Activated CD8-positive, alpha-beta T cell treated with anti-CD3 and anti-CD28 coated beads for 36 hours (primary cell): ENCODE measurements around the gene AP2M1. TPM values are rescaled to one million over a fixed set of nuclear protein-coding genes. Genes with fewer than 3 reads are reported as not detected.

ENCODE experiments used
- ATAC-seq: fragments of 200-7000 bp; cut with Tn5 transposase; one replicate; pipeline ENCODE4 v1.10.0; 2021; ENCODE audit warnings: mild to moderate bottlenecking, moderate library complexity
- CTCF ChIA-PET: fragments of 350-600 bp; sonication (Branson Sonifier 250); formaldehyde crosslinking; loops from one replicate; lab custom pipeline; 2021; ENCODE audit warnings: antibody characterized with exemption; lab: Charles Lee
- POLR2A ChIA-PET: fragments of 350-600 bp; sonication (Branson Sonifier 250); formaldehyde crosslinking; loops from one replicate; lab custom pipeline; 2021; ENCODE audit warnings: antibody characterized with exemption; lab: Charles Lee
- DNase-seq: peaks from one replicate; pipeline ENCODE4 v3.0.0-alpha.2; 2020
- H3K27ac Mint-ChIP-seq: one replicate; pipeline ENCODE4 v1.8.0; 2021; ENCODE audit warnings: mild to moderate bottlenecking, mixed read lengths
- H3K27me3 Mint-ChIP-seq: one replicate; pipeline ENCODE4 v1.8.0; 2021; ENCODE audit warnings: mixed read lengths
- H3K36me3 Mint-ChIP-seq: one replicate; pipeline ENCODE4 v1.8.0; 2021; ENCODE audit warnings: low read depth, mixed read lengths
- H3K4me1 Mint-ChIP-seq: one replicate; pipeline ENCODE4 v1.8.0; 2021; ENCODE audit warnings: low read depth, mixed read lengths
- H3K4me3 Mint-ChIP-seq: one replicate; pipeline ENCODE4 v1.8.0; 2021; ENCODE audit warnings: mild to moderate bottlenecking, moderate library complexity, mixed read lengths
- H3K9me3 Mint-ChIP-seq: one replicate; pipeline ENCODE4 v1.8.0; 2021; ENCODE audit warnings: mixed read lengths
- CTCF ChIP-seq: fragments of 200-600 bp; IDR thresholded peaks from one replicate; pipeline ENCODE4 v1.8.0; 2022; ENCODE audit warnings: antibody characterized with exemption, mild to moderate bottlenecking
- intact Hi-C: fragments of 100-400 bp; cut with micrococcal nuclease; formaldehyde crosslinking; loops from one replicate; pipeline ENCODE4 v1.10.0; 2022
- total RNA-seq, 2 experiments: library from RNA; stranded (reverse); gene quantifications; one replicate each; pipeline ENCODE4 v1.2.3, GENCODE V29; 2021

AP2M1 gene
- total RNA-seq, 2 experiments from 2014 or later = 211 to 223 TPM

GRCh38 chr3:184218814-184219213, 44.2 kb downstream of the AP2M1 start:
- Mint-ChIP-seq H3K9me3 (no peaks in the 10 kb centered on the region), H3K27me3 (peaks cover 12% of the 10 kb centered on the region), H3K27ac (no peak overlapping the region), H3K4me3 (no peak overlapping the region), H3K36me3 (no peaks in the 10 kb centered on the region), H3K4me1 (no peaks in the 10 kb centered on the region)
- ChIA-PET CTCF (interaction anchor here (7.0 kb wide), 1 partner anchor 9 kb away, joined by 46 read pairs; the partner anchor contains the start of gene VWA5B2), POLR2A (no interaction called here)
- TF ChIP-seq CTCF = no peak
- intact Hi-C loops = no loop called here
- ATAC-seq (no peak), DNase-seq (no peak)

GRCh38 chr3:184222521-184222920, 47.9 kb downstream of the AP2M1 start:
- Mint-ChIP-seq H3K36me3 (no peaks in the 10 kb centered on the region), H3K4me1 (no peaks in the 10 kb centered on the region), H3K4me3 (no peak overlapping the region), H3K27ac (no peak overlapping the region), H3K27me3 (peaks cover 7% of the 10 kb centered on the region), H3K9me3 (no peaks in the 10 kb centered on the region)
- POLR2A ChIA-PET = no interaction called here
- no peak for TF ChIP-seq CTCF
- CTCF ChIA-PET = interaction anchor here (1.1 to 1.5 kb wide), 3 partner anchors 27 to 32 kb away, joined by 3 read pairs; partner anchors contain the start of gene EEF1AKMT4
- intact Hi-C loops = no loop called here
- DNase-seq (no peak), ATAC-seq (no peak)

GRCh38 chr3:184223946-184224345, 49.3 kb downstream of the AP2M1 start:
- CTCF ChIA-PET = no interaction called here
- POLR2A ChIA-PET = no interaction called here
- ATAC-seq = no peak
- H3K27ac Mint-ChIP-seq = no peak overlapping the region
- no peak for TF ChIP-seq CTCF
- DNase-seq = no peak
- H3K27me3 Mint-ChIP-seq = peaks cover 17% of the 10 kb centered on the region
- intact Hi-C loops = no loop called here
- H3K4me3 Mint-ChIP-seq = no peak overlapping the region
- H3K36me3 Mint-ChIP-seq = no peaks in the 10 kb centered on the region
- no peaks in the 10 kb centered on the region for H3K9me3 Mint-ChIP-seq
- peaks cover 5% of the 10 kb centered on the region for H3K4me1 Mint-ChIP-seq

GRCh38 chr3:184227481-184227935, 52.9 kb downstream of the AP2M1 start:
- Mint-ChIP-seq H3K4me1 (peaks cover 11% of the 10 kb centered on the region), H3K27me3 (peaks cover 33% of the 10 kb centered on the region), H3K27ac (no peak overlapping the region), H3K9me3 (no peaks in the 10 kb centered on the region), H3K36me3 (no peaks in the 10 kb centered on the region), H3K4me3 (no peak overlapping the region)
- peak; percentile 97 for TF ChIP-seq CTCF
- CTCF ChIA-PET = interaction anchor here (0.7 to 5.1 kb wide), 44 partner anchors 10 to 368 kb away, joined by 3 to 67 read pairs (median 6); partner anchors contain the start of genes ABCF3, CAMK2N2 and EEF1AKMT4
- intact Hi-C loops = loop anchor here (5.0 kb wide), 1 partner anchor 60 kb away; no protein-coding TSS in a partner anchor
- POLR2A ChIA-PET = interaction anchor here (0.7 to 3.1 kb wide), 5 partner anchors 13 to 29 kb away, joined by 3 to 9 read pairs (median 6); partner anchors contain the start of gene EEF1AKMT4
- DNase-seq (peak; percentile 61), ATAC-seq (peak; percentile 64)
